K562 (cell line): Measurements from ENCODE around the gene CCDC17. TPM values are rescaled to one million over a fixed set of nuclear protein-coding genes. Genes with fewer than 3 reads are reported as not detected.
A peak's percentile ranks its signal among the peaks of the same experiment; 100 is the strongest.

Experiments used
- BCOR ChIP-seq: fragments of 450-650 bp; IDR thresholded peaks from 2 replicates; pipeline ENCODE4 v1.6.1; 2016
- CBFB ChIP-seq: sonication (generic); formaldehyde crosslinking; IDR thresholded peaks from 2 replicates; pipeline ENCODE4 v1.4.0; 2020; ENCODE audit warnings: mild to moderate bottlenecking, missing genetic modification reagents
- CBX8 ChIP-seq: fragments of 200-600 bp; sonication (generic); IDR thresholded peaks from 2 replicates; pipeline ENCODE4 v1.6.1; 2012; ENCODE audit warnings: borderline replicate concordance, mixed run types, low read depth, mild to moderate bottlenecking, moderate library complexity, mixed read lengths, low read length, control low read depth, inconsistent platforms; ENCODE audit not compliant: poor library complexity, severe bottlenecking; ENCODE audit errors: extremely low read depth
- DDX20 ChIP-seq: fragments of 450-650 bp; IDR thresholded peaks from 2 replicates; pipeline ENCODE4 v1.6.1; 2016; ENCODE audit warnings: missing genetic modification characterization, low read depth, mild to moderate bottlenecking, missing compliant biosample characterization, moderate library complexity
- EGR1 ChIP-seq: fragments of 450-650 bp; conservative IDR thresholded peaks from 2 replicates; pipeline ENCODE4 v1.6.1; 2017; ENCODE audit warnings: mild to moderate bottlenecking
- ELF1 ChIP-seq: fragments of 200-800 bp; sonication (Bioruptor generic); IDR thresholded peaks from 2 replicates; pipeline ENCODE4 v1.6.1; 2016; ENCODE audit warnings: missing genetic modification characterization, missing compliant biosample characterization
- EP400 ChIP-seq: fragments of 450-650 bp; IDR thresholded peaks from 2 replicates; pipeline ENCODE4 v1.6.1; 2017; ENCODE audit warnings: antibody characterized with exemption, mild to moderate bottlenecking, moderate library complexity
- FOXJ2 ChIP-seq: fragments of 200-800 bp; sonication (Bioruptor generic); IDR thresholded peaks from 2 replicates; pipeline ENCODE4 v1.6.1; 2016; ENCODE audit warnings: missing genetic modification characterization, missing compliant biosample characterization
- HNRNPLL ChIP-seq: fragments of 200-400 bp; formaldehyde crosslinking; IDR thresholded peaks from 2 replicates; pipeline ENCODE4 v1.6.1; 2017; ENCODE audit warnings: low read length, low read depth, mild to moderate bottlenecking; ENCODE audit not compliant: poor library complexity, severe bottlenecking
- KLF10 ChIP-seq: fragments of 250-450 bp; sonication (Bioruptor Pico); IDR thresholded peaks from 2 replicates; pipeline ENCODE4 v1.6.1; 2021; ENCODE audit warnings: matching md5 sums
- NCOR1 ChIP-seq: fragments of 450-650 bp; IDR thresholded peaks from 2 replicates; pipeline ENCODE4 v1.6.1; 2016; ENCODE audit warnings: mild to moderate bottlenecking, moderate library complexity
- NFIX ChIP-seq: fragments of 250-450 bp; sonication (Bioruptor Pico); IDR thresholded peaks from 2 replicates; pipeline ENCODE4 v1.4.0; 2020; ENCODE audit warnings: low read depth, mild to moderate bottlenecking, moderate library complexity
- NR4A1 ChIP-seq, 2 experiments: fragments of 250-450 bp in 1 of 2; fragments of 450-650 bp in 1 of 2; sonication (Bioruptor Pico) in 1 of 2; IDR thresholded peaks; 2 replicates each; pipeline versions ENCODE4 v1.4.0 to v1.6.1; 2016 to 2020; ENCODE audit warnings: mild to moderate bottlenecking in 2 of 2, missing compliant biosample characterization in 1 of 2, missing genetic modification characterization in 1 of 2, moderate library complexity in 1 of 2
- PHF21A ChIP-seq: fragments of 450-650 bp; IDR thresholded peaks from 2 replicates; pipeline ENCODE4 v1.6.1; 2017; ENCODE audit warnings: low read depth, borderline replicate concordance
- PML ChIP-seq: IDR thresholded peaks from 2 replicates; pipeline ENCODE4 v1.6.1; 2012; ENCODE audit warnings: low read length, inconsistent platforms
- POLR2AphosphoS5 ChIP-seq: IDR thresholded peaks from 2 replicates; pipeline ENCODE4 v1.6.1; 2011; ENCODE audit warnings: mild to moderate bottlenecking, low read depth, low read length, moderate library complexity; ENCODE audit not compliant: control insufficient read depth, insufficient read depth
- RBFOX2 ChIP-seq: fragments of 200-400 bp; formaldehyde crosslinking; IDR thresholded peaks from 2 replicates; pipeline ENCODE4 v1.6.1; 2017; ENCODE audit warnings: low read depth, mild to moderate bottlenecking, low read length, moderate library complexity
- SAP30 ChIP-seq: fragments of 200-600 bp; sonication (generic); IDR thresholded peaks from 2 replicates; pipeline ENCODE4 v1.6.1; 2012; ENCODE audit warnings: borderline replicate concordance, low read depth, mild to moderate bottlenecking, moderate library complexity, low read length, control low read depth, inconsistent platforms; ENCODE audit not compliant: insufficient read depth, poor library complexity, severe bottlenecking
- STAG1 ChIP-seq: sonication (generic); formaldehyde crosslinking; IDR thresholded peaks from 2 replicates; pipeline ENCODE4 v1.5.0; 2020; ENCODE audit warnings: missing genetic modification reagents, borderline replicate concordance
- TRIM24 ChIP-seq, 2 experiments: fragments of 450-650 bp; IDR thresholded peaks; 2 replicates each; pipeline ENCODE4 v1.6.1; 2016
- ZNF134 ChIP-seq: fragments of 250-450 bp; sonication (Bioruptor Pico); conservative IDR thresholded peaks from 2 replicates; pipeline ENCODE4 v1.4.0; 2020
- ZNF143 ChIP-seq: sonication (generic); formaldehyde crosslinking; IDR thresholded peaks from 2 replicates; pipeline ENCODE4 v1.9.0; 2022; ENCODE audit warnings: mild to moderate bottlenecking, missing genetic modification reagents
- ZNF146 ChIP-seq: IDR thresholded peaks from one replicate; pipeline ENCODE4 v1.6.1; 2018; ENCODE audit warnings: missing compliant biosample characterization; ENCODE audit not compliant: unreplicated experiment
- ZNF165 ChIP-seq: fragments of 250-450 bp; sonication (Bioruptor Pico); IDR thresholded peaks from 2 replicates; pipeline ENCODE4 v1.4.0; 2020; ENCODE audit warnings: borderline replicate concordance
- ZNF311 ChIP-seq: fragments of 250-450 bp; sonication (Bioruptor Pico); IDR thresholded peaks from 2 replicates; pipeline ENCODE4 v1.4.0; 2020; ENCODE audit warnings: mild to moderate bottlenecking, moderate library complexity
- ZNF384 ChIP-seq: IDR thresholded peaks from 2 replicates; pipeline ENCODE4 v1.6.1; 2012; ENCODE audit warnings: low read depth, low read length, improper control_type of control experiment
- ZNF512 ChIP-seq: IDR thresholded peaks from 2 replicates; pipeline ENCODE4 v1.6.1; 2016; ENCODE audit warnings: missing genetic modification characterization, missing compliant biosample characterization
- polyA plus RNA-seq, 8 experiments: library from polyadenylated mRNA; depleted of rRNA in 4 of 8; stranded (reverse) in 5 of 8; unstranded in 3 of 8; fragments of >200 nt; fragmentation: Nextera tagmentation in 2 of 8; fragmentation: Illumina TruSeq in 1 of 8; extraction: Ambion mirVana in 2 of 8; extraction: Trizol in 1 of 8; gene quantifications; 2 replicates each; pipeline versions ENCODE4 v1.2.1 to v1.2.3, GENCODE V29; 2011 to 2014; ENCODE audit warnings: inconsistent platforms in 1 of 8, missing spikeins in 1 of 8
- total RNA-seq, 7 experiments: library from RNA; depleted of rRNA in 6 of 7; stranded (reverse); fragments of >200 nt in 6 of 7; fragmentation: Illumina TruSeq in 2 of 7; extraction: Trizol in 2 of 7; gene quantifications; 2 replicates each; pipeline versions ENCODE4 v1.2.1 to v1.2.3, GENCODE V29; 2011 to 2021; ENCODE audit warnings: low replicate concordance in 1 of 7
- TF ChIP-seq, protein P1 (sequence below): fragments of 450-650 bp; IDR thresholded peaks from 2 replicates; pipeline ENCODE4 v1.6.1; 2016; ENCODE audit warnings: antibody characterized with exemption

Gene CCDC17
- total and polyA plus RNA-seq, 9 of the 15 experiments (the other 6 are each of a cell fraction or from before 2014, with no cell fraction given): 0.20 to 2.4 (median 0.85) TPM

- TF ChIP-seq, protein P1, sequence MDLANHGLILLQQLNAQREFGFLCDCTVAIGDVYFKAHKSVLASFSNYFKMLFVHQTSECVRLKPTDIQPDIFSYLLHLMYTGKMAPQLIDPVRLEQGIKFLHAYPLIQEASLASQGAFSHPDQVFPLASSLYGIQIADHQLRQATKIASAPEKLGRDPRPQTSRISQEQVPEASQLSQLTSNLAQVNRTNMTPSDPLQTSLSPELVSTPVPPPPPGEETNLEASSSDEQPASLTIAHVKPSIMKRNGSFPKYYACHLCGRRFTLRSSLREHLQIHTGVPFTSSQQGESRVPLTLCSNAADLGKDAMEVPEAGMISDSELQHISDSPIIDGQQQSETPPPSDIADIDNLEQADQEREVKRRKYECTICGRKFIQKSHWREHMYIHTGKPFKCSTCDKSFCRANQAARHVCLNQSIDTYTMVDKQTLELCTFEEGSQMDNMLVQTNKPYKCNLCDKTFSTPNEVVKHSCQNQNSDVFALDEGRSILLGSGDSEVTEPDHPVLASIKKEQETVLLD: no peak
- TF ChIP-seq ZNF384 (peak; percentile 81), BCOR (no peak), ZNF311 (CRISPR knock-in tag) (no peak), EGR1 (peak; percentile 27; the same call in 1 of the 2 replicates), KLF10 (CRISPR knock-in tag) (no peak), PML (no peak), CBX8 (no peak), DDX20 (tag) (no peak), RBFOX2 (peak; percentile 99), ZNF512 (tag) (no peak), EP400 (peak; percentile 93), CBFB (CRISPR knock-in tag) (peak; percentile 87; the same call in 1 of the 2 replicates), TRIM24 (IDR thresholded peaks at IDR 0.05) (no peak), NR4A1 (CRISPR knock-in tag; IDR thresholded peaks at IDR 0.05) (no peak; the same call in 1 of the 2 replicates), NR4A1 (tag; IDR thresholded peaks at IDR 0.05) (no peak), ZNF143 (CRISPR knock-in tag) (no peak), STAG1 (CRISPR knock-in tag) (no peak), ZNF146 (CRISPR knock-in tag) (no peak), POLR2AphosphoS5 (no peak), FOXJ2 (tag) (no peak), PHF21A (no peak), ZNF134 (CRISPR knock-in tag) (no peak), NCOR1 (no peak), NFIX (CRISPR knock-in tag) (no peak), ELF1 (peak; percentile 31; the same call in 1 of the 2 replicates), HNRNPLL (peak; percentile 6), SAP30 (peak; percentile 81), ZNF165 (CRISPR knock-in tag) (no peak)
These were observed 39.3 kb downstream of the CCDC17 start (continued) for GRCh38 chr1:45584351-45585109.
